GM21367 (cell line): Measurements from ENCODE around the gene OPA1.

ENCODE experiments used
- ATAC-seq: cut with Tn5 transposase; IDR thresholded peaks from one replicate; pipeline ENCODE4 v1.9.1; 2021; ENCODE audit not compliant: unreplicated experiment

The OPA1 gene

GRCh38 chr3:193640728-193641439 lies 47.9 kb downstream of the OPA1 start:
- ATAC-seq, result no peak

GRCh38 chr3:193641440-193641775 lies 48.4 kb downstream of the OPA1 start:
- ATAC-seq, result no peak

GRCh38 chr3:193645806-193646205 lies 52.8 kb downstream of the OPA1 start:
- ATAC-seq, result no peak

- ATAC-seq, result no peak
These were observed 55.6 kb downstream of the OPA1 start for GRCh38 chr3:193648542-193649076.

GRCh38 chr3:193650585-193650984 lies 57.6 kb downstream of the OPA1 start:
- ATAC-seq, result no peak

GRCh38 chr3:193655831-193656433 lies 62.9 kb downstream of the OPA1 start:
- ATAC-seq, result no peak

GRCh38 chr3:193656445-193656844 lies 63.4 kb downstream of the OPA1 start:
- no peak for ATAC-seq

- ATAC-seq, result no peak
These were observed 63.9 kb downstream of the OPA1 start for GRCh38 chr3:193656878-193657282.

GRCh38 chr3:193660171-193660570 lies 67.2 kb downstream of the OPA1 start:
- ATAC-seq, result no peak

GRCh38 chr3:193660698-193661411 lies 67.8 kb downstream of the OPA1 start:
- ATAC-seq, result no peak

GRCh38 chr3:193662757-193663322 lies 69.8 kb downstream of the OPA1 start:
- no peak for ATAC-seq

- ATAC-seq, result no peak
These were observed 72.5 kb downstream of the OPA1 start for GRCh38 chr3:193665370-193665989.

- no peak for ATAC-seq
These were observed 80.8 kb downstream of the OPA1 start for GRCh38 chr3:193673845-193674244.

GRCh38 chr3:193674714-193675113 lies 81.7 kb downstream of the OPA1 start:
- no peak for ATAC-seq

GRCh38 chr3:193677734-193678133 lies 84.7 kb downstream of the OPA1 start:
- ATAC-seq, result no peak

GRCh38 chr3:193680220-193680619 lies 87.2 kb downstream of the OPA1 start:
- ATAC-seq, result no peak

GRCh38 chr3:193681631-193682030 lies 88.6 kb downstream of the OPA1 start:
- no peak for ATAC-seq

GRCh38 chr3:193686665-193687483 lies 93.9 kb downstream of the OPA1 start:
- no peak for ATAC-seq

GRCh38 chr3:193688834-193689714 lies 96.1 kb downstream of the OPA1 start:
- no peak for ATAC-seq
